HepG2 (cell line): Measurements from ENCODE around the gene ABCC5. TPM values are rescaled to one million over a fixed set of nuclear protein-coding genes. Genes with fewer than 3 reads are reported as not detected.

Experiments used
- ATAC-seq: fragments of 200-7000 bp; cut with Tn5 transposase; 3 replicates; pipeline ENCODE4 v1.9.1; 2020; ENCODE audit warnings: mild to moderate bottlenecking, moderate library complexity
- BruUV-seq: library from RNA; stranded (reverse); fragments of 400-500 nt; replicated peaks from 2 replicates; lab custom pipeline; 2021; lab: Mats Ljungman, UMichigan
- CTCF ChIA-PET: fragments of 300-600 bp; formaldehyde crosslinking; extraction: SDS; loops from one replicate; lab custom pipeline; 2021; ENCODE audit warnings: low total read pairs, inconsistent platforms, low intra/inter-chr PET ratio; lab: Yijun Ruan, JAX
- POLR2A ChIA-PET: fragments of 350-600 bp; sonication (Branson Sonifier 250); formaldehyde crosslinking; loops from one replicate; lab custom pipeline; 2020; ENCODE audit warnings: antibody characterized with exemption, inconsistent platforms; lab: Yijun Ruan, JAX
- DNase-seq: peaks from one replicate; pipeline ENCODE4 v3.0.0-alpha.2; 2015; ENCODE audit warnings: low spot score
- FAIRE-seq: peaks from 3 replicates; lab custom pipeline; 2011; peaks lifted over from hg19 to GRCh38; lab: Jason Lieb, UNC
- H2AFZ ChIP-seq: one replicate; pipeline ENCODE4 v1.6.1; 2011; ENCODE audit warnings: low read length, inconsistent platforms
- H3K27ac ChIP-seq: fragments of 300-600 bp; 3 replicates; pipeline ENCODE4 v1.8.0; 2011; ENCODE audit warnings: mixed run types, mild to moderate bottlenecking, mixed read lengths, low read length, inconsistent platforms; ENCODE audit not compliant: insufficient read depth; ENCODE audit errors: extremely low read length
- H3K27me3 ChIP-seq, 2 experiments: fragments of 200-600 bp in 1 of 2; 2 replicates in 1 of 2; 3 replicates in 1 of 2; pipeline versions ENCODE4 v1.6.0 to v1.8.0; 2011; ENCODE audit warnings: low read length in 2 of 2, mild to moderate bottlenecking in 2 of 2, moderate library complexity in 2 of 2, inconsistent platforms in 1 of 2; ENCODE audit not compliant: insufficient read depth in 2 of 2, control insufficient read depth in 1 of 2
- H3K36me3 ChIP-seq, 2 experiments: fragments of 200-600 bp in 1 of 2; replicated peaks in 1 of 2; 2 replicates in 1 of 2; 3 replicates in 1 of 2; pipeline versions ENCODE4 v1.5.1 to v1.8.0; 2011; ENCODE audit warnings: low read length in 2 of 2, inconsistent platforms in 1 of 2; ENCODE audit not compliant: insufficient read depth in 2 of 2, control insufficient read depth in 1 of 2
- H3K4me1 ChIP-seq: 2 replicates; pipeline ENCODE4 v1.5.1; 2012; ENCODE audit warnings: low read length, inconsistent platforms; ENCODE audit not compliant: insufficient read depth
- H3K4me2 ChIP-seq: 2 replicates; pipeline ENCODE4 v1.6.0; 2011; ENCODE audit warnings: low read depth, low read length, inconsistent platforms
- H3K4me3 ChIP-seq, 3 experiments: fragments of 200-600 bp in 1 of 3; sonication (generic), shearing (Covaris generic) in 1 of 3; replicated peaks in 1 of 3; 2 replicates each; pipeline ENCODE4 v1.5.1; 2011 to 2016; ENCODE audit warnings: low read length in 3 of 3, inconsistent platforms in 2 of 3, low read depth in 2 of 3, mild to moderate bottlenecking in 2 of 3, control low read depth in 1 of 3, mixed read lengths in 1 of 3; ENCODE audit not compliant: insufficient read depth in 1 of 3
- H3K79me2 ChIP-seq: one replicate; pipeline ENCODE4 v1.6.1; 2011; ENCODE audit warnings: low read length, inconsistent platforms; ENCODE audit not compliant: insufficient read depth
- H3K9ac ChIP-seq: 2 replicates; pipeline ENCODE4 v1.6.0; 2011; ENCODE audit warnings: mild to moderate bottlenecking, low read depth, low read length, inconsistent platforms; ENCODE audit not compliant: insufficient read depth
- H3K9me3 ChIP-seq: 2 replicates; pipeline ENCODE4 v1.5.1; 2012; ENCODE audit warnings: mild to moderate bottlenecking, low read length
- H4K20me1 ChIP-seq: 2 replicates; pipeline ENCODE4 v1.6.0; 2011; ENCODE audit warnings: inconsistent platforms, mild to moderate bottlenecking, low read length, moderate library complexity; ENCODE audit not compliant: insufficient read depth
- FLYWCH1 ChIP-seq: sonication (generic); formaldehyde crosslinking; IDR thresholded peaks from 2 replicates; pipeline ENCODE4 v1.8.1; 2023; ENCODE audit warnings: mild to moderate bottlenecking, missing genetic modification reagents
- JUNB ChIP-seq: sonication (generic); formaldehyde crosslinking; IDR thresholded peaks from 2 replicates; pipeline ENCODE4 v1.8.0; 2022; ENCODE audit warnings: missing genetic modification reagents, mild to moderate bottlenecking, borderline replicate concordance
- MTA3 ChIP-seq: sonication (generic); formaldehyde crosslinking; IDR thresholded peaks from 2 replicates; pipeline ENCODE4 v1.4.0; 2020; ENCODE audit warnings: missing genetic modification reagents
- WGBS: methylation state at CpG from one replicate; pipeline ENCODE4 v1.1.6; 2017; ENCODE audit warnings: low lambda C conversion rate; 5-methylcytosine and 5-hydroxymethylcytosine counted together
- in situ Hi-C: cut with HindIII; loops from 2 replicates; pipeline ENCODE4 v1.10.0; 2017; ENCODE audit warnings: low pct_unique_long_range_greater_than_20kb; ENCODE audit not compliant: extremely low pct_ligation_motif_present
- intact Hi-C: fragments of 100-400 bp; cut with micrococcal nuclease; formaldehyde crosslinking; loops from one replicate; pipeline ENCODE4 v1.10.0; 2022; ENCODE audit not compliant: unreplicated experiment
- polyA plus RNA-seq, 8 experiments: library from polyadenylated mRNA; depleted of rRNA in 3 of 8; stranded (reverse) in 7 of 8; unstranded in 1 of 8; fragments of >200 nt; fragmentation: Illumina TruSeq in 4 of 8; extraction: Trizol in 4 of 8; gene quantifications; 2 replicates each; pipeline versions ENCODE4 v1.2.1 to v1.2.3, GENCODE V29; 2011 to 2016; ENCODE audit warnings: low read depth in 4 of 8, missing spikeins in 1 of 8, mixed read lengths in 1 of 8; ENCODE audit not compliant: insufficient read depth in 1 of 8
- total RNA-seq, 5 experiments: library from RNA; depleted of rRNA; stranded (reverse); fragments of >200 nt; fragmentation: Illumina TruSeq; extraction: Trizol; gene quantifications; 2 replicates each; pipeline ENCODE4 v1.2.3, GENCODE V29; 2016; ENCODE audit warnings: low read depth in 1 of 5
- TF ChIP-seq, protein P1 (sequence below): sonication (generic); formaldehyde crosslinking; IDR thresholded peaks from 2 replicates; pipeline ENCODE4 v1.4.0; 2020; ENCODE audit warnings: mild to moderate bottlenecking, missing genetic modification reagents

Gene ABCC5
- total and polyA plus RNA-seq, 2 of the 13 experiments (the other 11 are each of a cell fraction or from before 2014, with no cell fraction given), result 12.5 to 12.7 TPM

DNA sequence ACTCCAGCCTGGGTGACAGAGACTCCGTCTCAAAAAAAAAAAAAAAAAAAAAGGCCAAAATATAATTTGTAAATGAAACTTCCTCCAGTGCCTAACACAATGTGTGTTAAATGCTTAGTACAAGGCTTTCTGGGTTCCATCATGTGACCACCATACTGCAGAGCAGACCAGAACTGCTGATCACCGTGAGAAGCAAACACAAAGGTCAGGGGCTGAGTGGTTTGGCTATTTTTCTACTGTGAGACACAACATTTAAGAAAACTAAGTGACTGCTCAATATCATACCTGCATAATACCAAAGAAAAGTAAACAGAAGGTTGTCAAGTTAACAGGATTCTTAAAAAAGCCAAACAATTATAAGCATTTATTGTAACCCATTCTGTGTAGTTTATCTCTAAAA lies 13.2 kb downstream of the ABCC5 start:
- in situ Hi-C loops (no loop called here), intact Hi-C loops (no loop called here)
- FAIRE-seq (no peak), ATAC-seq (no peak; the same call in 2 of the 3 replicates), DNase-seq (no peak)
- Histone ChIP-seq H3K79me2 (no peaks in the 10 kb centered on the region), H3K9me3 (no peaks in the 10 kb centered on the region), H3K4me3 (no peak overlapping the region), H3K9ac (no peak overlapping the region), H3K36me3 (peaks cover 0 to 3% of the 10 kb centered on the region in 2 experiments; a peak in 1 of 5 replicates), H4K20me1 (no peaks in the 10 kb centered on the region), H2AFZ (no peak overlapping the region), H3K4me1 (peaks cover 21% of the 10 kb centered on the region), H3K27me3 (no peaks in the 10 kb centered on the region), H3K4me2 (no peak overlapping the region), H3K27ac (no peak overlapping the region)
- TF ChIP-seq JUNB (CRISPR knock-in tag) (no peak), FLYWCH1 (CRISPR knock-in tag) (no peak)
- TF ChIP-seq, protein P1, sequence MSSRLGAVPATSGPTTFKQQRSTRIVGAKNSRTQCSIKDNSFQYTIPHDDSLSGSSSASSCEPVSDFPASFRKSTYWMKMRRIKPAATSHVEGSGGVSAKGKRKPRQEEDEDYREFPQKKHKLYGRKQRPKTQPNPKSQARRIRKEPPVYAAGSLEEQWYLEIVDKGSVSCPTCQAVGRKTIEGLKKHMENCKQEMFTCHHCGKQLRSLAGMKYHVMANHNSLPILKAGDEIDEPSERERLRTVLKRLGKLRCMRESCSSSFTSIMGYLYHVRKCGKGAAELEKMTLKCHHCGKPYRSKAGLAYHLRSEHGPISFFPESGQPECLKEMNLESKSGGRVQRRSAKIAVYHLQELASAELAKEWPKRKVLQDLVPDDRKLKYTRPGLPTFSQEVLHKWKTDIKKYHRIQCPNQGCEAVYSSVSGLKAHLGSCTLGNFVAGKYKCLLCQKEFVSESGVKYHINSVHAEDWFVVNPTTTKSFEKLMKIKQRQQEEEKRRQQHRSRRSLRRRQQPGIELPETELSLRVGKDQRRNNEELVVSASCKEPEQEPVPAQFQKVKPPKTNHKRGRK (CRISPR knock-in tag), result no peak
- ChIA-PET CTCF (no interaction called here), POLR2A (no interaction called here)
- WGBS, result 81% methylated on average over 2 of the region's 2 CpGs
- no TSS peak for BruUV-seq

DNA sequence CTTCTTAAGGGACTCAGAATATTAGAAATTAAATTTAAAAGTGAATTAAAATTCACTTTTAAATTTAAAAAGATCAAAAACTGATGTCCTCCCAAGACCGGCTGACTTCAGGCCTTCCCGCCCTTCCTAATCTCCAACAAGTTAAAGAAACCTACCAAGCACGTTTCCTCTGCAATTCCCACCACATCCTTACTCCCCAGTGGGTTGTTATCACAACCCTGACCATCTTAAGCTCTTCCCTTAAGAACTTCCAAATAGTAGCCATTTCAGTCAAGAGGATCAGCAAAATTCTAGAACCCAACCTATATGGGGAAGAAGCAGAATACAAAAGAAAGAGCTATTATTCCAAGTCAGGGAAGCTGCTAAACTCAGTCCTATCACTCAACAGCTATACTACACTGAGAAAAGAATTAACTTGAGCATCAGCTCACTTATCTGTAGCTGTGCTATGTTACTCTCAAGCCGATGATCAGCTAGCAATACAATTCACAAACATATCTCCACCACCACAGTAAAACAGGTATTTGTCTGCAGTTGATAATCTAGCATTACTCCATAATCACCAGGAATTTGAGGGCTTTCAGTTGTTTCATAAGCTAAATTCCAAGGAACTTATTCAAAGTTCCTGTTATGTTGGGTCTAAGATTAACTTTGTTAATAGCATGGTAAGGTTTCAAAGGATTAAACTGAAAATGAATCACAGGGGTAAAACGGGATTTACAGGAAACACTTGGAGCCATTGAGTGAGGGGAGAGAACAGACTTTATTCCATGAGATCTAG lies 14.3 kb downstream of the ABCC5 start:
- Histone ChIP-seq H3K36me3 (no peaks in the 10 kb centered on the region; a peak in 1 of 5 replicates), H3K9ac (no peak overlapping the region), H2AFZ (no peak overlapping the region), H4K20me1 (no peaks in the 10 kb centered on the region), H3K9me3 (no peaks in the 10 kb centered on the region), H3K4me1 (peaks cover 21% of the 10 kb centered on the region), H3K4me3 (no peak overlapping the region), H3K27me3 (no peaks in the 10 kb centered on the region), H3K4me2 (no peak overlapping the region), H3K79me2 (no peaks in the 10 kb centered on the region), H3K27ac (no peak overlapping the region)
- TF ChIP-seq MTA3 (CRISPR knock-in tag), result no peak
- ATAC-seq, result no peak
- CTCF ChIA-PET, result no interaction called here
- no TSS peak for BruUV-seq
- intact Hi-C loops (no loop called here), in situ Hi-C loops (no loop called here)
- no peak for FAIRE-seq
- DNase-seq, result no peak
- POLR2A ChIA-PET, result no interaction called here
- 94% methylated on average over 5 of the region's 5 CpGs for WGBS
